Activated naive CD4-positive, alpha-beta T cell treated with anti-CD3 and anti-CD28 coated beads for 36 hours (primary cell): ENCODE data around the gene DGKI. TPM values are rescaled to one million over a fixed set of nuclear protein-coding genes. Genes with fewer than 3 reads are reported as not detected.
"Not testable (repeated sequence)": the region's sequence is repeated elsewhere in the genome, so short reads cannot be mapped to it uniquely, and the experiment has no call there.

ENCODE experiments used
- CTCF ChIA-PET: fragments of 350-600 bp; sonication (Branson Sonifier 250); formaldehyde crosslinking; loops from one replicate; lab custom pipeline; 2021; ENCODE audit warnings: antibody characterized with exemption; lab: Charles Lee
- DNase-seq: peaks from one replicate; pipeline ENCODE4 v3.0.0-alpha.2; 2020
- H3K27ac Mint-ChIP-seq: one replicate; pipeline ENCODE4 v1.8.0; 2021; ENCODE audit warnings: mild to moderate bottlenecking, mixed read lengths
- H3K27me3 Mint-ChIP-seq: one replicate; pipeline ENCODE4 v1.8.0; 2021; ENCODE audit warnings: low read depth, mixed read lengths
- H3K36me3 Mint-ChIP-seq: one replicate; pipeline ENCODE4 v1.8.0; 2021; ENCODE audit warnings: low read depth, mixed read lengths
- H3K4me1 Mint-ChIP-seq: one replicate; pipeline ENCODE4 v1.8.0; 2021; ENCODE audit warnings: low read depth, mixed read lengths
- H3K4me3 Mint-ChIP-seq: one replicate; pipeline ENCODE4 v1.8.0; 2021; ENCODE audit warnings: mild to moderate bottlenecking, moderate library complexity, mixed read lengths
- H3K9me3 Mint-ChIP-seq: one replicate; pipeline ENCODE4 v1.8.0; 2021; ENCODE audit warnings: mixed read lengths
- intact Hi-C: fragments of 100-400 bp; cut with micrococcal nuclease; formaldehyde crosslinking; loops from one replicate; pipeline ENCODE4 v1.15.1; 2023
- total RNA-seq, 2 experiments: library from RNA; stranded (reverse); gene quantifications; one replicate each; pipeline ENCODE4 v1.2.3, GENCODE V29; 2021

Gene DGKI
- total RNA-seq, 2 experiments from 2014 or later, result 2.0 to 2.7 TPM

GRCh38 chr7:137715121-137715520, 131.7 kb downstream of the DGKI start:
- Mint-ChIP-seq H3K9me3 (no peaks in the 10 kb centered on the region), H3K27ac (no peak overlapping the region), H3K36me3 (no peaks in the 10 kb centered on the region), H3K27me3 (peaks cover 4% of the 10 kb centered on the region), H3K4me3 (no peak overlapping the region), H3K4me1 (no peaks in the 10 kb centered on the region)
- intact Hi-C loops, result no loop called here
- no peak for DNase-seq
- CTCF ChIA-PET, result no interaction called here

- DNase-seq, intact Hi-C loops, CTCF ChIA-PET, H3K36me3 Mint-ChIP-seq, H3K27ac Mint-ChIP-seq, H3K27me3 Mint-ChIP-seq, H3K4me3 Mint-ChIP-seq, H3K4me1 Mint-ChIP-seq: not testable (repeated sequence)
- peaks cover 19% of the 10 kb centered on the region for H3K9me3 Mint-ChIP-seq
These were observed 140.4 kb downstream of the DGKI start for GRCh38 chr7:137706330-137706729.

DNA sequence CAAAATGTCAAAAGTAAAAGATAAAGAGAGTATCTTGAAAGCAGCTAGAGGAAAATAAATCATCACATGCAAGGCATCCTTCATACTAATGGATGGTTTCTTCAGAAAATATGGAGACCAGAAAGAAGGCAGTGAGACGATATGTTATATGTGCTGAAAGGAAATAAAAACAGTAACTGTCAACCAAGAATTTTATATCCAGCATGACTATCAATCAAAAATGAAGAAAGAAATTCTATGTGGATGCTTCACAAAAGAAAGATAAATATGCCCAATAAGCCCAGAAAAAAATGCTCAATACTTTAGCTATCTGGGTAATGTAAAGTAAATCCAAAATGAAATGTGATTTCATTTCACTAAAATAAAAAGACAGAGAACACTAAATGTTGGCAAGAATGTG, 142.1 kb downstream of the DGKI start:
- H3K4me3 Mint-ChIP-seq, result no peak overlapping the region
- intact Hi-C loops, result no loop called here
- H3K27me3 Mint-ChIP-seq, result no peaks in the 10 kb centered on the region
- no peak for DNase-seq
- H3K27ac Mint-ChIP-seq, result no peak overlapping the region
- no peaks in the 10 kb centered on the region for H3K36me3 Mint-ChIP-seq
- CTCF ChIA-PET, result no interaction called here
- peaks cover 19% of the 10 kb centered on the region for H3K9me3 Mint-ChIP-seq
- no peaks in the 10 kb centered on the region for H3K4me1 Mint-ChIP-seq

GRCh38 chr7:137703291-137704010, 143.3 kb downstream of the DGKI start:
- Mint-ChIP-seq H3K36me3 (no peaks in the 10 kb centered on the region), H3K9me3 (peaks cover 19% of the 10 kb centered on the region), H3K27me3 (no peaks in the 10 kb centered on the region), H3K4me3 (no peak overlapping the region), H3K4me1 (no peaks in the 10 kb centered on the region), H3K27ac (no peak overlapping the region)
- DNase-seq, result no peak
- intact Hi-C loops, result no loop called here
- CTCF ChIA-PET, result no interaction called here

DNA sequence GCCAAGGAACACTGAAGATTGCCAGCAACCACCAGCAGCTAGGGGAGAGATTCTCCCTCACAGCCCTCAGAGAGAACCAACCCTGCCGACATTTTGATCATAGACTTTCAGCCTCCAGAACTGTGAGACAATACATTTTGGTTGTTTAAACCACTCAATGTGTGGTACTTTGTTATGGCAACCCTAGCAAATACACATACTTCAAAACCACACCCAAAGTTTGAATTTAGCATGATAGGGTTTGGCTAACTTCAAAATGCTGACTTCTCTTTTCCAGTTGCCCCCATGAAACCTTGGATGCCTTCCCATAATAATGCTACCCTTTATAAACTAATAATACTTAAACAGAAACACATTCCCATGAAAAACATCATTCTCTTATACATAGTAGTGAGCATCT, 149.8 kb downstream of the DGKI start:
- Mint-ChIP-seq H3K4me3 (no peak overlapping the region), H3K36me3 (no peaks in the 10 kb centered on the region), H3K27ac (no peak overlapping the region), H3K27me3 (peaks cover 11% of the 10 kb centered on the region), H3K4me1 (no peaks in the 10 kb centered on the region), H3K9me3 (no peaks in the 10 kb centered on the region)
- intact Hi-C loops, result no loop called here
- CTCF ChIA-PET, result no interaction called here
- no peak for DNase-seq

DNA sequence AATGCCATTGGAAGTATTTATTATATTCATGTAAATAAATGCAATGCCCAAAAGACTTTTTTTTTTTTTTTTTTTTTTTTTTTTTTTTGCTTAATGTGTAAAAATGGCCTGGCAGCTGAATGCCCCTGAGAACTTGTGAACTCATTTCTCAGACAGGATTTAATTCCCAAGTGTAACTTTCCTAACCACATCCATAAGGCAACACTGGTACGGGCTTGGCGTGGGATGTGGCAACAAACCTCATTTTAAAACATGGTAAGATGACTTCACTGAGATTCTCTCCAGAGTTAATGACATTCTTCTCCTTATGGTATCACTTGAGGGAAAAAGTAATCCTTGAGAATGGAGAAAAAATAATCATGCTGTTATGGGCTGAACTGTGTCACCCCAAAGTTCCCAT, 150.4 kb downstream of the DGKI start:
- Mint-ChIP-seq H3K36me3 (no peaks in the 10 kb centered on the region), H3K4me1 (no peaks in the 10 kb centered on the region), H3K9me3 (no peaks in the 10 kb centered on the region), H3K27me3 (peaks cover 11% of the 10 kb centered on the region), H3K27ac (no peak overlapping the region), H3K4me3 (no peak overlapping the region)
- no peak for DNase-seq
- intact Hi-C loops, result no loop called here
- CTCF ChIA-PET, result interaction anchor here (1.1 kb wide), 1 partner anchor 313 kb away, joined by 3 read pairs; no protein-coding TSS in a partner anchor

DNA sequence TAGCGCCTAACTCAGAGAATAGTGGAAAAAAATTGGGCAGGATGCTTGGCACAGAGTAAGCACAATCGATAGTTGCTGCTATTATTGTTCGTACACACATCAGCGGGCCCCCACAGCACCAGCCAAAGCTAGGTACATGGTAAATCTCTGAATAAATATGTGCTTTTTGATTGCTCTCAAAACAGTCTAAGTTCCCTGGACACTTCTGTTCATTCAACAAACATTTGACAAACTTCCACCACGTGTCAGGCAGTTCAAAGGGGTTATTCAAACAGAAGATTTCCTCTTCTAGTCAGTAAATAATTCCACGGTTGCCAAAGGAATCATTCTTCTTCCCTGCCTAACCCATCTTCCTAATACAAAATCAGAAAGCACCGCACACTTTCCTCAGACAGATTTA, 150.8 kb downstream of the DGKI start:
- Mint-ChIP-seq H3K9me3 (no peaks in the 10 kb centered on the region), H3K27me3 (peaks cover 11% of the 10 kb centered on the region), H3K4me3 (no peak overlapping the region), H3K4me1 (no peaks in the 10 kb centered on the region), H3K36me3 (no peaks in the 10 kb centered on the region), H3K27ac (no peak overlapping the region)
- DNase-seq, result no peak
- intact Hi-C loops, result loop anchor here (2.0 kb wide), 1 partner anchor 17 kb away; no protein-coding TSS in a partner anchor
- CTCF ChIA-PET, result interaction anchor here (1.1 kb wide), 1 partner anchor 313 kb away, joined by 3 read pairs; no protein-coding TSS in a partner anchor

- CTCF ChIA-PET, result interaction anchor here (1.1 kb wide), 1 partner anchor 313 kb away, joined by 3 read pairs; no protein-coding TSS in a partner anchor
- H3K27me3 Mint-ChIP-seq, result peaks cover 11% of the 10 kb centered on the region
These were observed 151.3 kb downstream of the DGKI start for GRCh38 chr7:137695494-137695893.

GRCh38 chr7:137694405-137694804, 152.4 kb downstream of the DGKI start:
- Mint-ChIP-seq H3K4me3 (no peak overlapping the region), H3K27ac (no peak overlapping the region), H3K36me3 (no peaks in the 10 kb centered on the region), H3K4me1 (no peaks in the 10 kb centered on the region), H3K9me3 (no peaks in the 10 kb centered on the region), H3K27me3 (peaks cover 11% of the 10 kb centered on the region)
- CTCF ChIA-PET, result interaction anchor here (0.7 kb wide), 1 partner anchor 23 kb away, joined by 3 read pairs; no protein-coding TSS in a partner anchor
- intact Hi-C loops, result loop anchor here (2.0 kb wide), 1 partner anchor 16 kb away; no protein-coding TSS in a partner anchor
- no peak for DNase-seq

More at GRCh38 chr7:137695494-137695893, 151.3 kb downstream of the DGKI start:
- intact Hi-C loops, result loop anchor here (2.0 kb wide), 1 partner anchor 17 kb away; no protein-coding TSS in a partner anchor
- Mint-ChIP-seq H3K4me1 (no peaks in the 10 kb centered on the region), H3K36me3 (no peaks in the 10 kb centered on the region), H3K9me3 (no peaks in the 10 kb centered on the region), H3K27ac (no peak overlapping the region), H3K4me3 (no peak overlapping the region)
- no peak for DNase-seq

DNA sequence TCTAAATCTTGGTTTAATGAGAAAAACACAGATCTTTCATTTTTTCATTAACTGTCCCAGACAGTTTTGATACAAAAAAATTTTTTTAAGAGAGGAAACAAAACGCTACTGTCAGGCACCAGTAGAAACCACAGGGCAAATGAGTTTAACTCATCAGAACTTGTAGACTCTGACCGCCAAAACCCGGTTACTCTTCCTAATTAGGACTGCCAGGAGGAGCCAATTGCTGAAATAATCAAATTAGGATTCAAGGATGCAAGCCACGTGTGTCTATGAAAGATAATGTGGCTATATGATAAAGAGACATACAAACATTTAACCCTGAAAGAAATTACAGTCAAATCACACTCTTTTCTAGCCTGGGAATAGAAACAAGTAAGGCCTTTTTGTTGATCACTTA, 154.4 kb downstream of the DGKI start:
- intact Hi-C loops, result no loop called here

DNA sequence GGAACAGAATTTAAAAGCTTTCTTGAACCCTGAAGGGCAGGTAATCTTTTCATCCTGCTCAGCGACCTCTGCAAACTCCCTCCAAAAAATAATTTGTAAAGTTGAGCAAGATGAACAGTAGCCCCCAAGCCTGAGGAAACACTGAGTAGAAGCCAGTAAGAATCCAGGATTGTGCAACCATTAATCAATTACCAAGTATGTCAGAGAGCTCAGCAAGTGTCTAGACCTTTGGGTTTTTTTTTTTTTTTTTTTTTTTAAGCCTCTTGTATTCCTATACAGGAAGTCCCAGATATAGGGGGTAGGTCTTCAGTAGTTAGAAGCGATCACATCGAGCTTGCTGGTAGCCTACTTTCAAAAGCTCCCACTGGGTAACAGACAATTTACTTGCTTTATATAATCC, 155.2 kb downstream of the DGKI start:
- DNase-seq, result no peak
- intact Hi-C loops, result no loop called here
- H3K27ac Mint-ChIP-seq, result no peak overlapping the region
- no peaks in the 10 kb centered on the region for H3K4me1 Mint-ChIP-seq
- H3K27me3 Mint-ChIP-seq, result peaks cover 14% of the 10 kb centered on the region
- CTCF ChIA-PET, result no interaction called here
- no peaks in the 10 kb centered on the region for H3K36me3 Mint-ChIP-seq
- H3K4me3 Mint-ChIP-seq, result no peak overlapping the region
- H3K9me3 Mint-ChIP-seq, result no peaks in the 10 kb centered on the region

More for the DNA sequence above, 154.4 kb downstream of the DGKI start:
- DNase-seq, result no peak
- H3K9me3 Mint-ChIP-seq, result no peaks in the 10 kb centered on the region
- no peaks in the 10 kb centered on the region for H3K36me3 Mint-ChIP-seq
- CTCF ChIA-PET, result no interaction called here
- no peaks in the 10 kb centered on the region for H3K4me1 Mint-ChIP-seq
- peaks cover 15% of the 10 kb centered on the region for H3K27me3 Mint-ChIP-seq
- H3K4me3 Mint-ChIP-seq, result no peak overlapping the region
- H3K27ac Mint-ChIP-seq, result no peak overlapping the region

DNA sequence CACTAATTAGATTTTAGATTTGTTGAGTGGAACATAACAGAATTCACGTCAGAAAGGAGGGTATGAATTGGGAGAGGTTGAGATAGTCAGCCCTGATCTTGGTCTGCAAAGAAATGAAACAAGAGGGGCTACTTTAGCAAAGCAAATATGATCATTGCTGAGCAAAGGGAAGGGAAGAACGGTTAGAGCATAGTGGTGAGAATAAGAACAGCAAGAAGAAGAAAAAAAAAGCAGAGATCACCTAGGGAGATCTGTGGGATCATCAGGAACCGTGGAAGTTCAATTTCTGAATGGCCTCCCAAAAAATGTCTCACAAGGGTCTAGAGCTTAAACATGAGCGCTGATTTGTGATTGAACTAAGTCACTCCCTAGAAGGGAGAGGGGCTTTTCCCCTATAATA, 156.1 kb downstream of the DGKI start:
- peaks cover 7% of the 10 kb centered on the region for H3K27me3 Mint-ChIP-seq
- CTCF ChIA-PET, result no interaction called here
- H3K36me3 Mint-ChIP-seq, result no peaks in the 10 kb centered on the region
- H3K9me3 Mint-ChIP-seq, result no peaks in the 10 kb centered on the region
- H3K27ac Mint-ChIP-seq, result no peak overlapping the region
- H3K4me1 Mint-ChIP-seq, result no peaks in the 10 kb centered on the region
- no peak overlapping the region for H3K4me3 Mint-ChIP-seq
- DNase-seq, result no peak
- intact Hi-C loops, result no loop called here

GRCh38 chr7:137689761-137690160, 157.0 kb downstream of the DGKI start:
- intact Hi-C loops, result no loop called here
- CTCF ChIA-PET, result interaction anchor here (1.7 kb wide), 1 partner anchor 33 kb away, joined by 5 read pairs; no protein-coding TSS in a partner anchor
- Mint-ChIP-seq H3K36me3 (no peaks in the 10 kb centered on the region), H3K4me1 (no peaks in the 10 kb centered on the region), H3K9me3 (no peaks in the 10 kb centered on the region), H3K27ac (no peak overlapping the region), H3K4me3 (no peak overlapping the region), H3K27me3 (peaks cover 12% of the 10 kb centered on the region)
- no peak for DNase-seq
